Kidney (tissue), 14 donors: Measurements from ENCODE around the gene PGC. TPM values are rescaled to one million over a fixed set of nuclear protein-coding genes. Genes with fewer than 3 reads are reported as not detected.
A peak's percentile ranks its signal among the peaks of the same experiment; 100 is the strongest.

ENCODE experiments used
- DNase-seq, 5 donors: peaks; one replicate each; pipeline ENCODE4 v3.0.0-alpha.2; 2013 to 2020
- FAIRE-seq: peaks from 2 replicates; lab custom pipeline; 2012; peaks lifted over from hg19 to GRCh38; lab: Jason Lieb, UNC
- H3K27ac ChIP-seq, 2 donors: one replicate each; pipeline ENCODE4 v1.7.0; 2013; ENCODE audit warnings: low read depth in 2 of 2, low read length in 2 of 2, inconsistent platforms in 1 of 2
- H3K27me3 ChIP-seq: one replicate; pipeline ENCODE4 v1.7.1; 2013; ENCODE audit warnings: low read length, inconsistent platforms; ENCODE audit not compliant: control insufficient read depth, insufficient read depth
- H3K36me3 ChIP-seq, 3 donors: one replicate each; pipeline versions ENCODE4 v1.7.0 to v1.7.1; 2013; ENCODE audit warnings: low read length in 3 of 3, control low read depth in 1 of 3, inconsistent platforms in 1 of 3; ENCODE audit not compliant: insufficient read depth in 3 of 3, control insufficient read depth in 2 of 3
- H3K4me1 ChIP-seq, 3 donors: one replicate each; pipeline versions ENCODE4 v1.7.0 to v1.7.1; 2013; ENCODE audit warnings: low read length in 3 of 3, inconsistent platforms in 1 of 3, low read depth in 1 of 3; ENCODE audit not compliant: control insufficient read depth in 2 of 3, insufficient read depth in 2 of 3
- H3K4me3 ChIP-seq, 3 donors: one replicate each; pipeline versions ENCODE4 v1.7.0 to v1.8.1; 2013; ENCODE audit warnings: low read length in 3 of 3, control low read depth in 1 of 3, inconsistent platforms in 1 of 3
- H3K9ac ChIP-seq, 3 donors: one replicate each; pipeline versions ENCODE4 v1.7.0 to v1.7.1; 2013; ENCODE audit warnings: low read length in 3 of 3, control low read depth in 1 of 3, inconsistent platforms in 1 of 3
- H3K9me3 ChIP-seq, 3 donors: one replicate each; pipeline versions ENCODE4 v1.7.0 to v1.7.1; 2013; ENCODE audit warnings: low read length in 3 of 3, control low read depth in 1 of 3, inconsistent platforms in 1 of 3; ENCODE audit not compliant: control insufficient read depth in 2 of 3, insufficient read depth in 1 of 3
- intact Hi-C: fragments of 100-400 bp; cut with DNase I; formaldehyde crosslinking; loops from one replicate; pipeline ENCODE4 v1.11.1; 2022
- polyA plus RNA-seq: library from polyadenylated mRNA; stranded (reverse); fragments of 350-450 nt; fragmentation: Illumina TruSeq; extraction: RNeasy Lipid Tissue Mini Kit (QIAGEN cat#74804); gene quantifications from one replicate; pipeline ENCODE4 v1.2.3, GENCODE V29; 2014; ENCODE audit warnings: low read depth, low replicate concordance; ENCODE audit not compliant: insufficient read depth
- total RNA-seq: library from RNA; stranded (reverse); fragmentation: NEBNext Ultra II Directional; extraction: Animal tissue kit (Norgen Biotek cat#: 25700); gene quantifications from one replicate; pipeline ENCODE4 v1.2.1, GENCODE V29; 2021
- TF ChIP-seq, protein P1 (sequence below): IDR thresholded peaks from 3 replicates; pipeline ENCODE4 v1.5.1; 2012; ENCODE audit warnings: mild to moderate bottlenecking, moderate library complexity, borderline replicate concordance; ENCODE audit not compliant: insufficient read depth; ENCODE audit errors: extremely low read depth
- donor health status: control.
- donor health status: control.
- donor health status: control.
- donor health status: control.
- donor health status: control.
- donor health status: DM: yes; HTN: yes; CAD: no.
- donor health status: Normal renal cell carcinoma (clear cell type).

The PGC gene
- total and polyA plus RNA-seq, 2 donors from 2014 or later, result 0.39 TPM; not detected in 1

DNA sequence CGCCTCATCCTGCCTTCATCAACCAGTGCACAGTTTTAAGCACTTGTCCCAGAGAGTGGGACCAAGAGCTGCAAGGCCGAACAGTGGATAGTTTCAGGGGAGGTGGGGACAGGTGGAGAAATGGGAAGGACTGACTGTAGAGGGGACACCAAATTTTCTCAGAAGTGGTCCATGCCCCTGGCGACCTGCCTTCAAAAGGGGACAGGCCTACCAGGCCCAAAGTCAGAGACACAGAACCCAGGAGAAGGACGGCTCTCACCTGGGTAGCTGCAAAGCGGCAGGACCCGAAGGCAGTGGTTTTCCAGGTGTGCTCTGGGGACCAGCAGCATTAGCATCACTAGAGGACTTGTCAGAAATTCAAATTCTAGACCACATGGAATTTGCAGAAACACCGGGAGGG, 17.6 kb downstream of the PGC start:
- Histone ChIP-seq H3K9ac (no peak overlapping the region), H3K4me1 (peaks cover 0 to 44% (median 17%) of the 10 kb centered on the region in 3 donors), H3K36me3 (no peaks in the 10 kb centered on the region), H3K4me3 (no peak overlapping the region), H3K9me3 (no peaks in the 10 kb centered on the region), H3K27me3 (no peaks in the 10 kb centered on the region), H3K27ac (no peak overlapping the region)
- DNase-seq (no peak), FAIRE-seq (no peak)
- intact Hi-C loops, result no loop called here
- TF ChIP-seq, protein P1, sequence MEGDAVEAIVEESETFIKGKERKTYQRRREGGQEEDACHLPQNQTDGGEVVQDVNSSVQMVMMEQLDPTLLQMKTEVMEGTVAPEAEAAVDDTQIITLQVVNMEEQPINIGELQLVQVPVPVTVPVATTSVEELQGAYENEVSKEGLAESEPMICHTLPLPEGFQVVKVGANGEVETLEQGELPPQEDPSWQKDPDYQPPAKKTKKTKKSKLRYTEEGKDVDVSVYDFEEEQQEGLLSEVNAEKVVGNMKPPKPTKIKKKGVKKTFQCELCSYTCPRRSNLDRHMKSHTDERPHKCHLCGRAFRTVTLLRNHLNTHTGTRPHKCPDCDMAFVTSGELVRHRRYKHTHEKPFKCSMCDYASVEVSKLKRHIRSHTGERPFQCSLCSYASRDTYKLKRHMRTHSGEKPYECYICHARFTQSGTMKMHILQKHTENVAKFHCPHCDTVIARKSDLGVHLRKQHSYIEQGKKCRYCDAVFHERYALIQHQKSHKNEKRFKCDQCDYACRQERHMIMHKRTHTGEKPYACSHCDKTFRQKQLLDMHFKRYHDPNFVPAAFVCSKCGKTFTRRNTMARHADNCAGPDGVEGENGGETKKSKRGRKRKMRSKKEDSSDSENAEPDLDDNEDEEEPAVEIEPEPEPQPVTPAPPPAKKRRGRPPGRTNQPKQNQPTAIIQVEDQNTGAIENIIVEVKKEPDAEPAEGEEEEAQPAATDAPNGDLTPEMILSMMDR, result no peak

DNA sequence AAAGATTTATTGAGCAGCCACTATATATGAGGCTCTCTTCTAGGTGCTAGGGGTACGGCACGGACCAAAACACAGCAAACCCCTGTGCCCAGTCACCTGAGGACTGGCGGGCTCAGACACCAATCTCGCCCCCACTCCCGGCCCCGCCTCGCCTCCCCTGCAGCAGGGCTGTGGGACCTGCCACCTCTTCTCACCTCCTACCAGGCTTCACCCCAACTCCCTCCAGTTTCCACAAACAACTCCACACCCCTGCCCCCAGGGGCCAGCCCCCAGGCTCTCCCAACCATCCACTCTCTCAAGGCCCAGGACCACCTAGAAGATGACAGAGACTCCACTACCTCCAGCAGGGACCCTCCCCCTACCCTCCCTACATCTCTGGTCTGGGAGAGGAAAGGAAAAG, 18.2 kb downstream of the PGC start:
- H3K27me3 ChIP-seq, result no peaks in the 10 kb centered on the region
- peak overlapping the region; percentile 26 to 51 for H3K27ac ChIP-seq
- peak overlapping the region in 1 of 3 donors; percentile 55 for H3K9ac ChIP-seq
- DNase-seq (peak in 1 of 5 donors; percentile 63), FAIRE-seq (no peak)
- no peaks in the 10 kb centered on the region for H3K9me3 ChIP-seq
- H3K36me3 ChIP-seq, result no peaks in the 10 kb centered on the region
- intact Hi-C loops, result no loop called here
- TF ChIP-seq, protein P1, result no peak
- H3K4me3 ChIP-seq, result no peak overlapping the region
- peaks cover 0 to 49% (median 19%) of the 10 kb centered on the region in 3 donors for H3K4me1 ChIP-seq

DNA sequence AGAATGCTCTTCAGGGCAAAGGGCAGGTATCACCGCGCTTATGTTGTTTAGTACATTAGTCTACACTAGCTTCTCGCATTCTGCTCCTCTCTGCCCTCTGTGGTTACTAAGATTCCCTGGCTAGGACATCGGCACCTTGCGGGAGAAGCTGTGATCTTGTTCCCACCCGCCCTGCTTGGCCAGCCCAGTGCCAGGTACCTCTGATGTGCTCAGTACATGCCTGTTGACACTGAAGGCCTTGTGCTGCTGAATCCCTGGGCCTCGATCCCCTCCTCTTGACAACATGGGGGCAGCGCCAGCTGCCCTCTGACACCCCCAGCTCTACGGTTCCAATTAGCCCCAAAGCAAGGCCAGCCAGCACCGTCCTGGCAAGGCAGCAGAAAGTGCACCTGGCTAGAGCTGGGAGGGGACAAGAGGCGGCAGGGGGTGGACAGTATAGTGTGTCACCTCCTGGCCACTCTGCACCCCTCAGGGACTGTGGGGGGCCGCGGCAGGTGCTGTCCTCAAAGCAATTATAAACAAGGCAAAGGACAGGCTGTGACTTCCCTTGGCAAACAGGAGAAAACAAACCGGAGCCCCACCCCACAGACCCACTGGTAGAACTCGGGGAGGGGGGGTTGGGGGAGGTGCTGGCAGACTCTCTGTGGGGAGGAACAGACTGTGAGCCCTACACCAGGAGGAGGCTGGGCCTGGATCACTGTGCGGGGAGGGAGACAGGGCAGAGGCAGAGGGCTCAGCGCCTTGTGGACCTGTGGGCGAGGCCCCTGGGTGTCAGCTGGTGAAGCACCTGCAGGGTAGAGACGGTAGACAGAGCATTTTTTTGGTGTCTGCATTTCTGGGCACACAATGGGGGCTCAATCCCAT, 18.9 kb downstream of the PGC start:
- H3K27me3 ChIP-seq, result no peaks in the 10 kb centered on the region
- intact Hi-C loops, result no loop called here
- TF ChIP-seq, protein P1, result no peak
- no peaks in the 10 kb centered on the region for H3K36me3 ChIP-seq
- peak overlapping the region; percentile 26 to 51 for H3K27ac ChIP-seq
- H3K9ac ChIP-seq, result peak overlapping the region in 2 of 3 donors; percentile 7 to 55
- H3K9me3 ChIP-seq, result no peaks in the 10 kb centered on the region
- DNase-seq (peak in 1 of 5 donors; percentile 75), FAIRE-seq (no peak)
- H3K4me3 ChIP-seq, result no peak overlapping the region
- H3K4me1 ChIP-seq, result peaks cover 0 to 48% (median 22%) of the 10 kb centered on the region in 3 donors
